LHCN-M2 (cell line): Measurements from ENCODE around the gene PPL. TPM values are rescaled to one million over a fixed set of nuclear protein-coding genes. Genes with fewer than 3 reads are reported as not detected.
"Not testable (repeated sequence)": the region's sequence is repeated elsewhere in the genome, so short reads cannot be mapped to it uniquely, and the experiment has no call there.

ENCODE experiments used
- DNase-seq: peaks from one replicate; pipeline ENCODE4 v3.0.0-alpha.2; 2012; ENCODE audit warnings: low read depth
- total RNA-seq: library from RNA; depleted of rRNA; stranded (reverse); fragments of >200 nt; gene quantifications from 2 replicates; pipeline ENCODE4 v1.2.3, GENCODE V29; 2014

PPL gene
- total RNA-seq, 1 experiment from 2014 or later: 0.86 TPM

DNA sequence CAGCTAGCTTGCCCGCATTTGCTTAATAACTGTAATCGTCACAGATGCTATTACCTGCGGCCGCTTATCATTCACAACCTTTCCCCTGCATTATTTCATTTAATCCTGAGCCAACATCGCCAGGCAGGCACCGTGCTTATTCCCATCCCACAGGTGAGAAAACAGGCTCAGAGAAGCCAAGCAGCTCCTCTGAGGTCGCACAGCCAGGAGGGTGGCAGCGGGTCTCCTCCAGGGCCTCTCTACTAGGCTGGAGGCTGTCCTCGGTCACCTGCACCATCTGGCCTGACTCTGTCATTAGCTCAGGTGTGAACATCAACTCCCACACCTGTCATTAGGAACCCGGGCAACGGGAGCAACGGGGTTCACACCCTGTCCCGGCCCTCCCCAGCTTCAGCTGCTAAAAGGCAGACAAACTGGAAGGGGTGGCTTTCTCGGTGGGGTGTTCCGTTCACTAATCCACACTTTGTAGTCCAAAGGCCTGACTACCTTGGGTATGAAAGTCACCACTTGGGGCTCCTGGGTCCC, 3.0 kb downstream of the PPL start:
- DNase-seq: no peak

GRCh38 chr16:4933433-4933832, 3.5 kb downstream of the PPL start:
- no peak for DNase-seq

GRCh38 chr16:4931381-4931780, 5.6 kb downstream of the PPL start:
- DNase-seq: no peak

DNA sequence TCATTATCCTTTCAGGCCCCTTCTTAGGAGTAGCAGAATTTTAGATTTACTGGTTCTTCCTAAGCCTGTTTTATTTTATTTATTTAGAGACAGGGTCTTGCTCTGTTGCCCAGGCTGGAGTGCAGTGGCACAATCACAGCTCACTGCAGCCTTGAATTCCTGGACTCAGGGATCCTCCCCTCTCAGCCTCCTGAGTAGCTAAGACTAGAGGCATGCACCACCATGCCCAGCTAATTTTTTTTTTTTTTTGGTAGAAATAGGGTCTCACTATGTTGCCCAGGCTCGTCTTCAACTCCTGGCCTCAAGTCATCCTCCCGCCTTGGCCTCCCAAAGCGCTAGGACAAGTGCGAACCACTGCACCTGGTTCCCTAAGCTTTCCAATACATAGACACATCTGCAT, 7.3 kb downstream of the PPL start:
- not testable (repeated sequence) for DNase-seq

GRCh38 chr16:4928227-4928626, 8.7 kb downstream of the PPL start:
- DNase-seq: no peak

GRCh38 chr16:4927661-4928060, 9.3 kb downstream of the PPL start:
- DNase-seq: no peak

DNA sequence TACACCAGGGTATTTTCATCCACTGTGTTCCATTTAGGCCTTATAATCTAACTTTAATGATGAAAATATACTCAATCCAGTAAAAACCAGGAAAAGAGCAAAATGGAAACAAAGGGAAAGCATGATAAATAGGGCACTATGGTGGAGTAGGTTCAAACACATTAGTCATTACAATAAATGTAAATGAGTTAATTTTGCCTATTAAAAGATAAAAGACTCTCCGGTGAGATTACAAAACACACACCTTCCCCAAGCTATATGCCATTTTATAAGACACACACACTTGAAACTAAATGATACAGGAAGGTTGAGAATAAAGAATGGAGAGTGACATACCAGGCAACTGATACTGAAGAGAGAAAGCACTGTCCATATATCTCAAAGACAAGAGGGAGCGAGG, 10.0 kb downstream of the PPL start:
- DNase-seq: no peak

- no peak for DNase-seq
These were observed 11.2 kb downstream of the PPL start for GRCh38 chr16:4925791-4926190.

DNA sequence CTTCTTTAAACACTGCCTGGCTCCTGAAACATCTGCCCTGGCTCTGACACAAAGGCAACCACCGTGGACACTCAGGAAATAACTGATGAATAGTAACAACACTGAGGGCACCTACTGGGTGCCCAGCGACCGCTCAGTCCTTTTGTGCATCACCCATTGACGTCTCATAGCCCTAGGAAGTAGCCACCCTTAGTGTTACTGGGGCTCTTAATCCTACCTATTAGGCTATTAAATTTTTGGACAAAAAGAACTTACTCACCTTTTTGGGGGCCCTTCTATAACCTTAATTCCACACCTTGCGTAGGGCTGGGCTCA, 11.7 kb downstream of the PPL start:
- DNase-seq: no peak

DNA sequence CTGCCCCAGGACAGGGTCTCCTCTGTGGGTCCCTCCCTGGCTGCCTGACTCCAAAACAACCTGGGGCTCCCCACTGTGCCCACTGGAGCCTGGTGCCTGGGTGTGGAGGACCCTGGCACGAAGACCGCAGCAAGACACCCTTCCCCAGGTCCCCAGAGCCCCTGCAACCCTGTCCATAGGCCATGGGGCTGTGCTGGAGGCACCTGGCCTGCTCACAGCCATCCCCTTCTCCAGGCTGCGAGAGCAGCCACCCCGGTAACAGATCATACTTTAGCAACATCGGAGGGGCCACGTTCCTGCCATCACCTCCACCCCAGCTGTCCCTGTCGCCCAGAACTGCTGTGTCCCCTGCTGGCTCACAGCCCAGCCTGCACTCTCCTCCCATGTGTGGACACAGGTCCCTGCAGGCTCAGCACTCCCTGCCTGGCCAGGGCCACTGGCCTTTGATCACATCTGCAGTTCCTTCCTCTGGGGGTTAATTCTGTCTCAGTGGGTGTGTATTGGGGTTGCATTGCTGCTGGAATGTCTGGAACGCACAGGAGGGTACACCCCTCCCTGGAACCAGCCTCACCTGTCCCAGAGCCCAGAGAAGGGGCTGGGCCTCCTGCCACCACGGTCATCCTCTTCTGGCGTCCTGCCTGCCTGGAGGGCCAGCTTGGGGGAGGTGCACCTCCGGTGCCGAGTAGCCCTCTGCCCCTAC, 12.2 kb downstream of the PPL start:
- DNase-seq: no peak

DNA sequence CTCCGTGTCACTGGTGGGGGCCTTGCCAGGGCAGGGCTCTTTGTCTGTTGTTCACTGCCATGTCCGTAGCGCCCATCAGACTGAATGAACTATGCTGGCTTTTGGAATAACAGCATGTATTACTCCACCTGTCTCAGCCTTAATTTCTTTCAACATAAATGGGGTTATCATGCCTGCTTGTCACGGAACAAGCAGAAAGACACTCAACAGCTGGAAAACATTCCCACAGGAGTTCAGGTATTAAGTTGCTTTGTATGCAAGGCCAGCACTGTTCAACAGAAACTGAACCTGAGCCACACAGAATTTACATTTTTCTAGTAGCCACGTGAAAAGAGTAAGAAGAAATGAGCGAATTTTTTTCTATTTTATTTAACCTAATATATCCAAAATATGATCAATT, 13.1 kb downstream of the PPL start:
- DNase-seq: no peak

DNA sequence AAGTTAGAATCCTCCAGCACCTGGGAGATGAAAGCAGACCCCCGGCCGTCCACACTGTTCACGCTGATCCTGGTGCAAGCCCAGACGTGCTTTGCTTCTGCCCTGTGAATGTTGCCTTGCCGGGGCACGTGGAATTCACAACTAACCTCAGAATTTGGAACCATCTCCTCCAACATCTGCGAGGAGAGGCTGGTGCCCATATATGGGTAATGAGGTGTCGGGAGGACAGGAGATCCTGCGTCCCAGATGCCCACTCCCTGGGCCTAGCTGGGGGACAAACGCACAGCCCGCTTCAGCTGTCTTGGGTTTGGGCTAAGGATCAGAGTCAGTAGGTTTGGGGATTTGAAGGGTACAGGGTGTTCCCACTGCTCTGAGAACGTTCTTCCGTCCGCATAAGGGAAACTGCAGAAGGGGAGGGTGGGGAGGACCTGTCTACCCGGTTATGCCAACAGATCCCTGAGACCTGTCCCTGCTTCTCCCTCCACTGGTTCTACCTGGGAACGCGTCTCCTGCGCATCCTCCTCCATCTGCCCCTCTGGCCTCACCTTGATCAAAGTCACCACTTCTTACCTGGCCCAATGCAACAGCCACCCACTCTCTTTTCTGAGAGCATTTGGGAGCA, 14.1 kb downstream of the PPL start:
- DNase-seq: no peak

DNA sequence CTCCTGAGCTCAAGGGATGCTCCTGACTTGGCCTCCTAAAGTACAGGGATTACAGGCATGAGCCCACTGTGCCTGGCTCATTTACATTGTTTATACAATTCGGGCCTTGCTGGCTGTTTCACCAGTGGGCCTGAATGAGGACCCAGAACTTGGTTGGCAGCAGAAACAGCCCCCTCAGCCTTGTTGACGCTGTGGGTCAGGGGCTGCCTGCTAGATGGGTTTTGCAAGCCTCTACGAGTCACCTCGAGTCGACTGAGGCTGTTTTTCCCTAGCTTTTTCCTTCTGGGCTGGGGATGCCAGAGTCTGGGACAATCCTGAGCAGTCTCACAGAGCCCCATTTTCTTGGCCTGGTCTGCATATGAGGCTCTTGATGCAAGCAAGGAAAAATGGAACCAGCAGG, 16.1 kb downstream of the PPL start:
- no peak for DNase-seq

GRCh38 chr16:4918781-4919251, 18.1 kb downstream of the PPL start:
- DNase-seq: no peak

DNA sequence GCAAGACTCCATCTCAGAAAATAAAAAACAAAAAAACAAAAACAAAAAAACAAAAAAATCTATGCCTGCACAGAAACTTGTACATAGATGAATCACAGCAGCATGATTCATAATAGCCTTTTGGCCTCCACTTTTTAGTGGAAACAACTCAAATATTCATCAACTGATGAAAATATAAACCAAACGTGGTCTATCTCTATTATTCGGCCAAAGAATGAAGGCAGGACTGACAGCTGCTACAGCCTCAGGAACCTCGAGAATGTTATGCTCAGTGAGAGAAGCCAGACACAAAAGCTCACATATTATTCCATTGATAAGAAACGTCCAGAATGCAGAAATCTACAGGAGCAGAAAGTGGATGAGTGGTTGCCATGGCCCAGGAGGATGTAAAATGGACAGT, 19.8 kb downstream of the PPL start:
- DNase-seq: peak; percentile 79

- DNase-seq: peak; percentile 100
These were observed 21.7 kb downstream of the PPL start for GRCh38 chr16:4915226-4915761.

DNA sequence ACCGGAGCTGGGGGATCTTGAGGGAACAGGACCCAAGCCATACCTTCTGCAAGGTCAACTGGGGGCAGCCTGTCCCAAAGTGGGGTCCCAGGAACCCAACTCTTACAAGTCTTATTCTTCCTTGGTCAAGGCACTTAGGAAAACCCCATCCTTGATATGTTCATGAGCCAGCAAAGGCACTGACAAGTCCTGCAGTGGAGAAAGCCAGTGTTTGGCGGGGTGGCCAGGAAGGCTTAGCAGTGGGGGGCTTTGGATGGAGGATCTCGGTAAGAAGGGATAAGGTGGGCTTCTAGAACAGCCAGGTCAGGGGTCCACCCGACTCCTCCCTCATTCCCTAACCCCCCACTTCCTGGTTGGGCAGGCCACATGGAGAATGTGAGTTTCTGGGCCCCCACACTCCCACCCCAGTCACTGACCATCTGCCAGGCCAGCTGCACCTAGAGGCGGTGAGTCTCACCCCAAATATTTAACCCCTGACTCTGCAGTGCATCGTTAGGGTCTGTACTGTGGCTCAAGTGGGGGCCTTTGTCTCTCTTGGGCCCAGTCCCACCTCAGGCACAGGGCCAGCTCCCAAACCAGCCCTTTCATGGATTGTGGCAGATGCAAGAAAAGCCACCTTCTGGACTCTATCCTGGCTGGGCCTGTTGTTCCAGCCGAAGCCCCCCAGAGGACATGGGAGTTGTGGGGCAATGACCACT, 22.3 kb downstream of the PPL start:
- peak; percentile 50 for DNase-seq

GRCh38 chr16:4913774-4914525, 23.0 kb downstream of the PPL start:
- no peak for DNase-seq

GRCh38 chr16:4913130-4913773, 23.7 kb downstream of the PPL start:
- DNase-seq: no peak

DNA sequence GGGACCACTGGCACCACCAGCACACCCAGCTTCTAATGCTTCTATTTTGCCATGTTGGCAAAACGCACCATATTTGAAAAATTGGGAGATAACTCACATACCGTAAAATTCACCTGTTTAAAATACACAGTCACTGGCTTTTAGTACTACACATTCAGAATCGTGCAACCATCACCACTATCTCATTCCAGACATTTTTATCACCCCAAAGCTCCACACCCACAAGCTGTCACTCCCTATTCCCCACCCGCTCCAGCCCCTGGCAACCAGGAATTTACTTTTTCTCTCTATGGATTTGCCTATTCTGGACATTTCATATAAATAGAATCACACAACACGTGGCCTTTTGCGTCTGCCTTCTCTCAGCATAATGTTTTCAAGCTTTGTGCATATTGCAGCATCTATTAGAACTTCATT, 25.0 kb downstream of the PPL start:
- peak; percentile 50 for DNase-seq

- DNase-seq: no peak
These were observed 26.1 kb downstream of the PPL start for GRCh38 chr16:4910828-4911227.
